K562 (cell line): ENCODE measurements around the gene ALDH7A1. TPM values are rescaled to one million over a fixed set of nuclear protein-coding genes. Genes with fewer than 3 reads are reported as not detected.

Source experiments
- ATF4 ChIP-seq: fragments of 450-650 bp; formaldehyde crosslinking; IDR thresholded peaks from 2 replicates; pipeline ENCODE4 v1.4.0; 2022; ENCODE audit warnings: mild to moderate bottlenecking, moderate library complexity
- BRD4 ChIP-seq: fragments of 200-600 bp; sonication (generic); IDR thresholded peaks from 2 replicates; pipeline ENCODE4 v1.6.1; 2017; ENCODE audit warnings: inconsistent platforms
- CBX8 ChIP-seq: fragments of 200-600 bp; sonication (generic); IDR thresholded peaks from 2 replicates; pipeline ENCODE4 v1.6.1; 2012; ENCODE audit warnings: borderline replicate concordance, mixed run types, low read depth, mild to moderate bottlenecking, moderate library complexity, mixed read lengths, low read length, control low read depth, inconsistent platforms; ENCODE audit not compliant: poor library complexity, severe bottlenecking; ENCODE audit errors: extremely low read depth
- CCAR2 ChIP-seq: fragments of 200-400 bp; formaldehyde crosslinking; IDR thresholded peaks from 2 replicates; pipeline ENCODE4 v1.6.1; 2017; ENCODE audit warnings: mild to moderate bottlenecking, low read depth, low read length
- CREM ChIP-seq: IDR thresholded peaks from 2 replicates; pipeline ENCODE4 v1.6.1; 2014; ENCODE audit warnings: antibody characterized with exemption, low read depth
- FOXM1 ChIP-seq, 2 experiments: fragments of 450-650 bp in 1 of 2; sonication (generic) in 1 of 2; formaldehyde crosslinking in 1 of 2; IDR thresholded peaks; 2 replicates each; pipeline versions ENCODE4 v1.6.1 to v1.9.0; 2017 to 2022; ENCODE audit warnings: low read depth in 2 of 2, mild to moderate bottlenecking in 2 of 2, missing genetic modification reagents in 1 of 2, moderate library complexity in 1 of 2
- FUS ChIP-seq: fragments of 200-400 bp; formaldehyde crosslinking; optimal IDR thresholded peaks from 2 replicates; pipeline ENCODE3; 2017; ENCODE audit warnings: low read depth, low read length
- HNRNPL ChIP-seq: fragments of 200-400 bp; formaldehyde crosslinking; IDR thresholded peaks from 2 replicates; pipeline ENCODE4 v1.6.1; 2017; ENCODE audit warnings: low read depth, mild to moderate bottlenecking, low read length
- HOMEZ ChIP-seq: fragments of 250-450 bp; sonication (Bioruptor Pico); IDR thresholded peaks from 2 replicates; pipeline ENCODE4 v1.4.0; 2020; ENCODE audit warnings: mild to moderate bottlenecking, moderate library complexity
- MAFK ChIP-seq: IDR thresholded peaks from 2 replicates; pipeline ENCODE4 v1.6.1; 2011; ENCODE audit warnings: low read length, improper control_type of control experiment
- MIER1 ChIP-seq: fragments of 450-650 bp; IDR thresholded peaks from 2 replicates; pipeline ENCODE4 v1.6.1; 2016; ENCODE audit warnings: antibody characterized with exemption, mild to moderate bottlenecking, low read depth
- NR3C1 ChIP-seq: sonication (generic); formaldehyde crosslinking; IDR thresholded peaks from 2 replicates; pipeline ENCODE4 v1.8.1; 2022; ENCODE audit warnings: missing genetic modification reagents
- PBX2 ChIP-seq, 2 experiments: IDR thresholded peaks in 1 of 2; conservative IDR thresholded peaks in 1 of 2; 2 replicates each; pipeline ENCODE4 v1.6.1; 2016; ENCODE audit warnings: low read depth in 2 of 2, mild to moderate bottlenecking in 1 of 2, missing compliant biosample characterization in 1 of 2, missing genetic modification characterization in 1 of 2, moderate library complexity in 1 of 2
- RBM39 ChIP-seq: fragments of 200-400 bp; formaldehyde crosslinking; optimal IDR thresholded peaks from 2 replicates; pipeline ENCODE3; 2018; ENCODE audit warnings: low read depth, low read length
- TEAD4 ChIP-seq, 2 experiments: sonication (generic) in 1 of 2; formaldehyde crosslinking in 1 of 2; IDR thresholded peaks; 2 replicates each; pipeline versions ENCODE4 v1.6.1 to v1.8.0; 2012 to 2022; ENCODE audit warnings: borderline replicate concordance in 1 of 2, inconsistent platforms in 1 of 2, low read length in 1 of 2, mild to moderate bottlenecking in 1 of 2, missing genetic modification reagents in 1 of 2
- ZC3H4 ChIP-seq: sonication (generic); formaldehyde crosslinking; IDR thresholded peaks from 2 replicates; pipeline ENCODE4 v1.9.0; 2021; ENCODE audit warnings: missing genetic modification reagents, borderline replicate concordance
- ZNF143 ChIP-seq: sonication (generic); formaldehyde crosslinking; IDR thresholded peaks from 2 replicates; pipeline ENCODE4 v1.9.0; 2022; ENCODE audit warnings: mild to moderate bottlenecking, missing genetic modification reagents
- ZNF239 ChIP-seq: fragments of 250-450 bp; sonication (Bioruptor Pico); IDR thresholded peaks from 2 replicates; pipeline ENCODE4 v1.4.0; 2020; ENCODE audit warnings: mild to moderate bottlenecking
- ZNF280A ChIP-seq: fragments of 450-650 bp; IDR thresholded peaks from 2 replicates; pipeline ENCODE4 v1.6.1; 2018; ENCODE audit warnings: mild to moderate bottlenecking, low read depth; ENCODE audit not compliant: partially characterized antibody
- ZZZ3 ChIP-seq: fragments of 450-650 bp; IDR thresholded peaks from 2 replicates; pipeline ENCODE4 v1.6.1; 2016; ENCODE audit warnings: antibody characterized with exemption, mild to moderate bottlenecking, moderate library complexity
- polyA plus RNA-seq, 8 experiments: library from polyadenylated mRNA; depleted of rRNA in 4 of 8; stranded (reverse) in 5 of 8; unstranded in 3 of 8; fragments of >200 nt; fragmentation: Nextera tagmentation in 2 of 8; fragmentation: Illumina TruSeq in 1 of 8; extraction: Ambion mirVana in 2 of 8; extraction: Trizol in 1 of 8; gene quantifications; 2 replicates each; pipeline versions ENCODE4 v1.2.1 to v1.2.3, GENCODE V29; 2011 to 2014; ENCODE audit warnings: inconsistent platforms in 1 of 8, missing spikeins in 1 of 8
- total RNA-seq, 7 experiments: library from RNA; depleted of rRNA in 6 of 7; stranded (reverse); fragments of >200 nt in 6 of 7; fragmentation: Illumina TruSeq in 2 of 7; extraction: Trizol in 2 of 7; gene quantifications; 2 replicates each; pipeline versions ENCODE4 v1.2.1 to v1.2.3, GENCODE V29; 2011 to 2021; ENCODE audit warnings: low replicate concordance in 1 of 7

The ALDH7A1 gene
- total and polyA plus RNA-seq, 9 of the 15 experiments (the other 6 are each of a cell fraction or from before 2014, with no cell fraction given), result 0.04 to 0.49 TPM; not detected in 7

- no peak for TF ChIP-seq ATF4
- no peak for TF ChIP-seq HNRNPL
- TF ChIP-seq NR3C1 (CRISPR knock-in tag), result no peak
- no peak for TF ChIP-seq CBX8
- no peak for TF ChIP-seq ZZZ3
- TF ChIP-seq ZNF239 (CRISPR knock-in tag), result no peak
- TF ChIP-seq CCAR2, result no peak
- TF ChIP-seq HOMEZ (CRISPR knock-in tag), result no peak
- no peak for TF ChIP-seq PBX2 (CRISPR knock-in tag; IDR thresholded peaks at IDR 0.05; ENCODE audit: low read depth)
- TF ChIP-seq PBX2 (tag; conservative IDR thresholded peaks at IDR 0.05; ENCODE audit: low read depth), result no peak
- no peak for TF ChIP-seq FOXM1 (IDR thresholded peaks at IDR 0.05; ENCODE audit: low read depth)
- TF ChIP-seq FOXM1 (CRISPR knock-in tag; IDR thresholded peaks at IDR 0.05; ENCODE audit: low read depth), result no peak
- no peak for TF ChIP-seq MIER1
- no peak for TF ChIP-seq MAFK
- TF ChIP-seq FUS, result no peak
- no peak for TF ChIP-seq ZNF143 (CRISPR knock-in tag)
- TF ChIP-seq BRD4, result no peak
- no peak for TF ChIP-seq RBM39
- TF ChIP-seq ZNF280A, result no peak
- TF ChIP-seq TEAD4 (IDR thresholded peaks at IDR 0.05; ENCODE audit: low read length), result peak; percentile 47; the same call in 1 of the 2 replicates
- no peak for TF ChIP-seq TEAD4 (CRISPR knock-in tag; IDR thresholded peaks at IDR 0.05; ENCODE audit: borderline replicate concordance)
- no peak for TF ChIP-seq ZC3H4 (CRISPR knock-in tag)
- peak; percentile 78 for TF ChIP-seq CREM
Measured at GRCh38 chr5:126514131-126514557, 80.9 kb downstream of the ALDH7A1 start (continued).
